AG04449 (cell line): ENCODE data around the gene CPAMD8.

ENCODE experiments used
- CTCF ChIA-PET: fragments of 350-600 bp; formaldehyde crosslinking; extraction: SDS; loops from one replicate; lab custom pipeline; 2021; ENCODE audit warnings: antibody characterized with exemption; lab: Yijun Ruan, JAX
- POLR2A ChIA-PET: fragments of 400-600, 350-600 bp; formaldehyde crosslinking; extraction: SDS; loops from one replicate; lab custom pipeline; 2020; ENCODE audit warnings: antibody characterized with exemption, inconsistent platforms; lab: Yijun Ruan, JAX
- DNase-seq: peaks from one replicate; pipeline ENCODE4 v3.0.0-alpha.2; 2010; ENCODE audit warnings: low read depth, low spot score
- H3K4me3 ChIP-seq: 2 replicates; pipeline ENCODE4 v1.5.1; 2011; ENCODE audit warnings: low read depth, mild to moderate bottlenecking, control low read depth, low read length
- CTCF ChIP-seq: IDR thresholded peaks from one replicate; pipeline ENCODE4 v1.5.1; 2011; ENCODE audit warnings: mild to moderate bottlenecking, moderate library complexity, low read length, control low read depth, inconsistent platforms; ENCODE audit not compliant: insufficient read depth; ENCODE audit errors: missing control alignments

CPAMD8 gene

GRCh38 chr19:16874250-16874977 is 152.2 kb downstream of the CPAMD8 start:
- ChIA-PET CTCF (no interaction called here), POLR2A (no interaction called here)
- TF ChIP-seq CTCF = no peak
- no peak overlapping the region for H3K4me3 ChIP-seq
- DNase-seq = no peak

- no peak overlapping the region for H3K4me3 ChIP-seq
- DNase-seq = no peak
- TF ChIP-seq CTCF = no peak
- ChIA-PET POLR2A (no interaction called here), CTCF (no interaction called here)
These were observed 153.0 kb downstream of the CPAMD8 start for GRCh38 chr19:16873594-16873993.

GRCh38 chr19:16872728-16873127 is 153.9 kb downstream of the CPAMD8 start:
- ChIA-PET CTCF (no interaction called here), POLR2A (no interaction called here)
- no peak overlapping the region for H3K4me3 ChIP-seq
- DNase-seq = no peak
- TF ChIP-seq CTCF = no peak

- ChIA-PET CTCF (no interaction called here), POLR2A (no interaction called here)
- no peak for TF ChIP-seq CTCF
These were observed 154.7 kb downstream of the CPAMD8 start for GRCh38 chr19:16871871-16872270.

GRCh38 chr19:16869331-16869972 is 157.2 kb downstream of the CPAMD8 start:
- DNase-seq = no peak
- no peak overlapping the region for H3K4me3 ChIP-seq
- POLR2A ChIA-PET = interaction anchor here (0.6 kb wide), 1 partner anchor 261 kb away, joined by 3 read pairs; no protein-coding TSS in a partner anchor
- CTCF ChIA-PET = interaction anchor here (1.2 kb wide), 1 partner anchor 24 kb away, joined by 4 read pairs; no protein-coding TSS in a partner anchor
- no peak for TF ChIP-seq CTCF

More at GRCh38 chr19:16871871-16872270, 154.7 kb downstream of the CPAMD8 start:
- no peak for DNase-seq
- H3K4me3 ChIP-seq = no peak overlapping the region

- TF ChIP-seq CTCF = no peak
- ChIA-PET POLR2A (interaction anchor here (0.6 kb wide), 1 partner anchor 262 kb away, joined by 3 read pairs; no protein-coding TSS in a partner anchor), CTCF (no interaction called here)
- H3K4me3 ChIP-seq = no peak overlapping the region
- no peak for DNase-seq
These were observed 158.0 kb downstream of the CPAMD8 start for GRCh38 chr19:16868423-16869130.
